GM12878 (cell line): ENCODE data around the gene GPR152. TPM values are rescaled to one million over a fixed set of nuclear protein-coding genes. Genes with fewer than 3 reads are reported as not detected.
A peak's percentile ranks its signal among the peaks of the same experiment; 100 is the strongest.

Experiments used
- ATF3 ChIP-seq: IDR thresholded peaks from 2 replicates; pipeline ENCODE4 v1.6.1; 2011; ENCODE audit warnings: low read depth, mild to moderate bottlenecking, low read length, moderate library complexity, borderline replicate concordance; ENCODE audit errors: extremely low read depth
- BACH1 ChIP-seq: fragments of 450-650 bp; IDR thresholded peaks from 2 replicates; pipeline ENCODE4 v1.6.1; 2017; ENCODE audit warnings: mild to moderate bottlenecking, borderline replicate concordance
- BHLHE40 ChIP-seq, 2 experiments: fragments of 450-650 bp in 1 of 2; IDR thresholded peaks; 2 replicates each; pipeline ENCODE4 v1.6.1; 2011 to 2017; ENCODE audit warnings: low read depth in 2 of 2, borderline replicate concordance in 1 of 2, improper control_type of control experiment in 1 of 2, low read length in 1 of 2, mild to moderate bottlenecking in 1 of 2
- CREM ChIP-seq: IDR thresholded peaks from 2 replicates; pipeline ENCODE4 v1.6.1; 2014; ENCODE audit warnings: antibody characterized with exemption, low read depth
- E2F8 ChIP-seq: fragments of 450-650 bp; IDR thresholded peaks from 2 replicates; pipeline ENCODE4 v1.6.1; 2018; ENCODE audit warnings: mild to moderate bottlenecking, low read depth, moderate library complexity; ENCODE audit not compliant: partially characterized antibody
- E4F1 ChIP-seq: fragments of 450-650 bp; IDR thresholded peaks from 2 replicates; pipeline ENCODE4 v1.6.1; 2018; ENCODE audit warnings: borderline replicate concordance, mild to moderate bottlenecking; ENCODE audit not compliant: partially characterized antibody
- ELK1 ChIP-seq: IDR thresholded peaks from 2 replicates; pipeline ENCODE4 v1.6.1; 2012; ENCODE audit warnings: low read depth, low read length, improper control_type of control experiment
- FOS ChIP-seq: IDR thresholded peaks from 3 replicates; pipeline ENCODE4 v1.6.1; 2011; ENCODE audit warnings: borderline replicate concordance; ENCODE audit not compliant: insufficient read length; ENCODE audit errors: extremely low read depth
- GATAD2B ChIP-seq: fragments of 450-650 bp; conservative IDR thresholded peaks from 2 replicates; pipeline ENCODE4 v1.6.1; 2017; ENCODE audit warnings: low read depth, mild to moderate bottlenecking, moderate library complexity
- IKZF1 ChIP-seq: fragments of 450-650 bp; conservative IDR thresholded peaks from 2 replicates; pipeline ENCODE4 v1.6.1; 2017; ENCODE audit warnings: antibody characterized with exemption, mild to moderate bottlenecking
- JUNB ChIP-seq: IDR thresholded peaks from 2 replicates; pipeline ENCODE4 v1.6.1; 2016; ENCODE audit warnings: antibody characterized with exemption, mild to moderate bottlenecking
- PBX3 ChIP-seq: IDR thresholded peaks from 2 replicates; pipeline ENCODE4 v1.6.1; 2011; ENCODE audit warnings: mild to moderate bottlenecking, low read depth, low read length, moderate library complexity; ENCODE audit not compliant: insufficient replicate concordance
- POLR2AphosphoS2 ChIP-seq: IDR thresholded peaks from 2 replicates; pipeline ENCODE4 v1.6.1; 2011; ENCODE audit warnings: low read depth, mild to moderate bottlenecking, low read length, improper control_type of control experiment, moderate library complexity
- RB1 ChIP-seq: fragments of 450-650 bp; formaldehyde crosslinking; IDR thresholded peaks from 2 replicates; pipeline ENCODE4 v1.6.1; 2017; ENCODE audit warnings: mild to moderate bottlenecking, borderline replicate concordance
- RELA ChIP-seq: fragments of 450-650 bp; IDR thresholded peaks from 2 replicates; pipeline ENCODE4 v1.8.0; 2014; ENCODE audit warnings: borderline replicate concordance; ENCODE audit not compliant: partially characterized antibody
- SP1 ChIP-seq: IDR thresholded peaks from one replicate; pipeline ENCODE4 v1.6.1; 2011; ENCODE audit warnings: low read depth, low read length
- USF1 ChIP-seq: IDR thresholded peaks from 2 replicates; pipeline ENCODE4 v1.6.1; 2011; ENCODE audit warnings: borderline replicate concordance, low read depth, mild to moderate bottlenecking, moderate library complexity, mixed read lengths, low read length; ENCODE audit not compliant: insufficient read depth; ENCODE audit errors: extremely low read length
- polyA plus RNA-seq, 11 experiments: library from polyadenylated mRNA; depleted of rRNA in 4 of 11; unstranded in 6 of 11; stranded (reverse) in 5 of 11; fragments of >200 nt; fragmentation: Nextera tagmentation in 4 of 11; fragmentation: Illumina TruSeq in 1 of 11; extraction: Ambion mirVana in 4 of 11; extraction: Trizol in 1 of 11; gene quantifications; 1 replicate in 1 of 11; 2 replicates in 10 of 11; pipeline versions ENCODE4 v1.2.1 to v1.2.3, GENCODE V29; 2011 to 2016; ENCODE audit warnings: inconsistent platforms in 2 of 11, missing spikeins in 2 of 11, low read depth in 1 of 11
- total RNA-seq, 4 experiments: library from RNA; depleted of rRNA in 3 of 4; stranded (reverse); fragments of >200 nt in 3 of 4; fragmentation: Illumina TruSeq in 1 of 4; extraction: Trizol in 1 of 4; gene quantifications; 2 replicates each; pipeline versions ENCODE4 v1.2.1 to v1.2.3, GENCODE V29; 2013 to 2021

Gene GPR152
- total and polyA plus RNA-seq, 10 of the 15 experiments (the other 5 are each of a cell fraction or from before 2014, with no cell fraction given), result not detected

- peak; percentile 97 for TF ChIP-seq ATF3
- peak; percentile 75 for TF ChIP-seq E2F8
- peak; percentile 43 to 62; a peak in 3 of 4 replicates for TF ChIP-seq BHLHE40 (IDR thresholded peaks at IDR 0.05; ENCODE audit: borderline replicate concordance in 1 of 2, low read depth in 2 of 2, low read length in 1 of 2)
- TF ChIP-seq BACH1, result peak; percentile 72; the same call in 1 of the 2 replicates
- TF ChIP-seq GATAD2B, result 0 out of 2 replicates have a peak, but pooled peaks have one; percentile 43
- TF ChIP-seq E4F1, result peak; percentile 26
- peak; percentile 89 for TF ChIP-seq PBX3
- TF ChIP-seq ELK1, result peak; percentile 91
- TF ChIP-seq SP1, result peak; percentile 76
- peak; percentile 62; the same call in 1 of the 2 replicates for TF ChIP-seq RB1
- peak; percentile 31 for TF ChIP-seq USF1
- no peak for TF ChIP-seq FOS
- no peak for TF ChIP-seq JUNB
- TF ChIP-seq CREM, result peak; percentile 100
- peak; percentile 96 for TF ChIP-seq IKZF1
- TF ChIP-seq RELA, result peak; percentile 86
- peak; percentile 66 for TF ChIP-seq POLR2AphosphoS2
Measured at GRCh38 chr11:67428052-67429001, 24.2 kb downstream of the GPR152 start, which contains the start of gene RPS6KB2 (continued).
